AG10803 (cell line): Measurements from ENCODE around the gene CHMP2B.

ENCODE experiments used
- DNase-seq: peaks from one replicate; pipeline ENCODE4 v3.0.0; 2010; ENCODE audit warnings: low read depth
- H3K4me3 ChIP-seq: 2 replicates; pipeline ENCODE4 v1.5.1; 2011; ENCODE audit warnings: mild to moderate bottlenecking, low read length, control low read depth
- CTCF ChIP-seq: conservative IDR thresholded peaks from 2 replicates; pipeline ENCODE4 v1.5.1; 2011; ENCODE audit warnings: mild to moderate bottlenecking, low read length, control low read depth, inconsistent platforms

The CHMP2B gene

GRCh38 chr3:87206070-87206469 lies 21.0 kb upstream of the CHMP2B start:
- DNase-seq = peak; percentile 60
- H3K4me3 ChIP-seq = no peak overlapping the region
- no peak for TF ChIP-seq CTCF

GRCh38 chr3:87206635-87207034 lies 20.5 kb upstream of the CHMP2B start:
- no peak for DNase-seq
- no peak overlapping the region for H3K4me3 ChIP-seq
- TF ChIP-seq CTCF = no peak; the same call in 1 of the 2 replicates

- peak; percentile 50 for DNase-seq
- TF ChIP-seq CTCF = no peak
- no peak overlapping the region for H3K4me3 ChIP-seq
These were observed 19.6 kb upstream of the CHMP2B start for GRCh38 chr3:87207460-87207859.

GRCh38 chr3:87209111-87209510 lies 18.0 kb upstream of the CHMP2B start:
- no peak overlapping the region for H3K4me3 ChIP-seq
- TF ChIP-seq CTCF = no peak
- no peak for DNase-seq

GRCh38 chr3:87218560-87218959 lies 8.5 kb upstream of the CHMP2B start:
- TF ChIP-seq CTCF = no peak
- DNase-seq = no peak
- no peak overlapping the region for H3K4me3 ChIP-seq

- no peak for TF ChIP-seq CTCF
- DNase-seq = no peak
- no peak overlapping the region for H3K4me3 ChIP-seq
These were observed 7.5 kb upstream of the CHMP2B start for GRCh38 chr3:87219611-87220010.

- H3K4me3 ChIP-seq = no peak overlapping the region
- no peak for TF ChIP-seq CTCF
These were observed 1.4 kb upstream of the CHMP2B start for GRCh38 chr3:87225659-87226058.

More at GRCh38 chr3:87225659-87226058, 1.4 kb upstream of the CHMP2B start:
- no peak for DNase-seq
